Bronchial epithelial cell (primary cell): ENCODE measurements around the gene DTNBP1. TPM values are rescaled to one million over a fixed set of nuclear protein-coding genes. Genes with fewer than 3 reads are reported as not detected.

Experiments
- DNase-seq: peaks from one replicate; pipeline ENCODE4 v3.0.0-alpha.2; 2010; ENCODE audit warnings: low read depth
- FAIRE-seq: peaks from 2 replicates; lab custom pipeline; 2011; peaks lifted over from hg19 to GRCh38; lab: Jason Lieb, UNC
- H3K27me3 ChIP-seq: 2 replicates; pipeline ENCODE4 v1.5.1; 2011; ENCODE audit warnings: low read length; ENCODE audit not compliant: control insufficient read depth, insufficient read depth
- H3K36me3 ChIP-seq: 2 replicates; pipeline ENCODE4 v1.5.1; 2011; ENCODE audit warnings: low read length; ENCODE audit not compliant: control insufficient read depth, insufficient read depth
- H3K4me3 ChIP-seq: 2 replicates; pipeline ENCODE4 v1.5.1; 2011; ENCODE audit warnings: mild to moderate bottlenecking, low read depth, low read length, control low read depth
- CTCF ChIP-seq: IDR thresholded peaks from 2 replicates; pipeline ENCODE4 v1.5.1; 2011; ENCODE audit warnings: mild to moderate bottlenecking, moderate library complexity, low read length, control low read depth, inconsistent platforms; ENCODE audit not compliant: insufficient read depth, severe bottlenecking
- total RNA-seq: library from RNA; depleted of rRNA; stranded (reverse); fragments of >200 nt; gene quantifications from 2 replicates; pipeline ENCODE4 v1.2.1, GENCODE V29; 2014

Gene DTNBP1
- total RNA-seq, 1 donor from 2014 or later: 6.3 TPM

- FAIRE-seq (no peak), DNase-seq (no peak)
- H3K27me3 ChIP-seq: no peaks in the 10 kb centered on the region
- TF ChIP-seq CTCF: no peak
- no peak overlapping the region for H3K4me3 ChIP-seq
- no peaks in the 10 kb centered on the region for H3K36me3 ChIP-seq
Observed at GRCh38 chr6:15573384-15573783, 89.4 kb downstream of the DTNBP1 start.

- DNase-seq (no peak), FAIRE-seq (no peak)
- Histone ChIP-seq H3K4me3 (no peak overlapping the region), H3K27me3 (no peaks in the 10 kb centered on the region), H3K36me3 (no peaks in the 10 kb centered on the region)
- no peak for TF ChIP-seq CTCF
Observed at GRCh38 chr6:15572296-15573016, 90.4 kb downstream of the DTNBP1 start.

- DNase-seq (no peak), FAIRE-seq (no peak)
- Histone ChIP-seq H3K36me3 (no peaks in the 10 kb centered on the region), H3K4me3 (no peak overlapping the region), H3K27me3 (no peaks in the 10 kb centered on the region)
- no peak for TF ChIP-seq CTCF
Observed at GRCh38 chr6:15570171-15570570, 92.7 kb downstream of the DTNBP1 start.

- no peak for TF ChIP-seq CTCF
- H3K4me3 ChIP-seq: no peak overlapping the region
- DNase-seq: no peak
- no peak for FAIRE-seq
- no peaks in the 10 kb centered on the region for H3K27me3 ChIP-seq
- H3K36me3 ChIP-seq: no peaks in the 10 kb centered on the region
Observed at GRCh38 chr6:15569035-15569995, 93.5 kb downstream of the DTNBP1 start.

GRCh38 chr6:15562977-15563376, 99.9 kb downstream of the DTNBP1 start:
- FAIRE-seq (no peak), DNase-seq (no peak)
- Histone ChIP-seq H3K4me3 (no peak overlapping the region), H3K36me3 (no peaks in the 10 kb centered on the region), H3K27me3 (no peaks in the 10 kb centered on the region)
- no peak for TF ChIP-seq CTCF
